NB4 (cell line): ENCODE results near the gene MAML2.

Experiments
- MAX ChIP-seq: IDR thresholded peaks from 2 replicates; pipeline ENCODE4 v1.6.1; 2011; ENCODE audit warnings: low read depth, low read length
- MYC ChIP-seq: IDR thresholded peaks from 2 replicates; pipeline ENCODE4 v1.6.1; 2011; ENCODE audit warnings: low read depth, low read length
- POLR2A ChIP-seq: IDR thresholded peaks from 2 replicates; pipeline ENCODE4 v1.6.1; 2011; ENCODE audit warnings: mild to moderate bottlenecking; ENCODE audit not compliant: insufficient read length; ENCODE audit errors: extremely low read depth
- TF ChIP-seq, protein P1 (sequence below): IDR thresholded peaks from one replicate; pipeline ENCODE4 v1.5.1; 2012; ENCODE audit warnings: low read depth, low read length

- TF ChIP-seq, protein P1, sequence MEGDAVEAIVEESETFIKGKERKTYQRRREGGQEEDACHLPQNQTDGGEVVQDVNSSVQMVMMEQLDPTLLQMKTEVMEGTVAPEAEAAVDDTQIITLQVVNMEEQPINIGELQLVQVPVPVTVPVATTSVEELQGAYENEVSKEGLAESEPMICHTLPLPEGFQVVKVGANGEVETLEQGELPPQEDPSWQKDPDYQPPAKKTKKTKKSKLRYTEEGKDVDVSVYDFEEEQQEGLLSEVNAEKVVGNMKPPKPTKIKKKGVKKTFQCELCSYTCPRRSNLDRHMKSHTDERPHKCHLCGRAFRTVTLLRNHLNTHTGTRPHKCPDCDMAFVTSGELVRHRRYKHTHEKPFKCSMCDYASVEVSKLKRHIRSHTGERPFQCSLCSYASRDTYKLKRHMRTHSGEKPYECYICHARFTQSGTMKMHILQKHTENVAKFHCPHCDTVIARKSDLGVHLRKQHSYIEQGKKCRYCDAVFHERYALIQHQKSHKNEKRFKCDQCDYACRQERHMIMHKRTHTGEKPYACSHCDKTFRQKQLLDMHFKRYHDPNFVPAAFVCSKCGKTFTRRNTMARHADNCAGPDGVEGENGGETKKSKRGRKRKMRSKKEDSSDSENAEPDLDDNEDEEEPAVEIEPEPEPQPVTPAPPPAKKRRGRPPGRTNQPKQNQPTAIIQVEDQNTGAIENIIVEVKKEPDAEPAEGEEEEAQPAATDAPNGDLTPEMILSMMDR: no peak
- TF ChIP-seq POLR2A: no peak
- TF ChIP-seq MAX: no peak
- TF ChIP-seq MYC: no peak
Measured at GRCh38 chr11:96130061-96130620, 212.9 kb downstream of the MAML2 start.
